HepG2 (cell line): Measurements from ENCODE around the gene TPCN2. TPM values are rescaled to one million over a fixed set of nuclear protein-coding genes. Genes with fewer than 3 reads are reported as not detected.

Source experiments
- ARNT ChIP-seq: fragments of 450-650 bp; IDR thresholded peaks from 2 replicates; pipeline ENCODE4 v1.6.1; 2017
- HDAC1 ChIP-seq: sonication (generic); formaldehyde crosslinking; IDR thresholded peaks from 2 replicates; pipeline ENCODE4 v1.5.1; 2020; ENCODE audit warnings: mild to moderate bottlenecking, missing genetic modification reagents
- HNRNPL ChIP-seq: fragments of 200-400 bp; formaldehyde crosslinking; IDR thresholded peaks from 2 replicates; pipeline ENCODE4 v1.6.1; 2017; ENCODE audit warnings: mild to moderate bottlenecking, low read depth, low read length
- HOXA3 ChIP-seq: sonication (generic); formaldehyde crosslinking; IDR thresholded peaks from 2 replicates; pipeline ENCODE4 v1.5.0; 2020; ENCODE audit warnings: missing genetic modification reagents
- NFIB ChIP-seq: sonication (generic); formaldehyde crosslinking; IDR thresholded peaks from 2 replicates; pipeline ENCODE4 v1.9.0; 2021; ENCODE audit warnings: missing genetic modification reagents, mild to moderate bottlenecking, borderline replicate concordance
- REXO4 ChIP-seq: sonication (generic); formaldehyde crosslinking; IDR thresholded peaks from 2 replicates; pipeline ENCODE4 v1.8.0; 2022; ENCODE audit warnings: missing genetic modification reagents, mild to moderate bottlenecking, borderline replicate concordance
- RFX5 ChIP-seq: IDR thresholded peaks from 2 replicates; pipeline ENCODE4 v1.6.1; 2011; ENCODE audit warnings: low read depth, low read length, improper control_type of control experiment
- SMAD9 ChIP-seq: sonication (generic); formaldehyde crosslinking; IDR thresholded peaks from 2 replicates; pipeline ENCODE4 v1.5.1; 2020; ENCODE audit warnings: mild to moderate bottlenecking, missing genetic modification reagents
- SNRNP70 ChIP-seq: fragments of 200-400 bp; formaldehyde crosslinking; IDR thresholded peaks from 2 replicates; pipeline ENCODE4 v1.6.1; 2017; ENCODE audit warnings: mild to moderate bottlenecking, low read depth, low read length, moderate library complexity
- SP5 ChIP-seq: IDR thresholded peaks from 2 replicates; pipeline ENCODE4 v1.6.1; 2016; ENCODE audit warnings: low read depth, borderline replicate concordance
- TAF1 ChIP-seq: sonication (generic); formaldehyde crosslinking; IDR thresholded peaks from 2 replicates; pipeline ENCODE4 v1.4.0; 2020; ENCODE audit warnings: missing genetic modification reagents
- U2AF2 ChIP-seq: fragments of 200-400 bp; formaldehyde crosslinking; IDR thresholded peaks from 2 replicates; pipeline ENCODE4 v1.6.1; 2017; ENCODE audit warnings: low read depth, mild to moderate bottlenecking, low read length
- ZNF570 ChIP-seq: sonication (generic); formaldehyde crosslinking; IDR thresholded peaks from 2 replicates; pipeline ENCODE4 v1.4.0; 2020; ENCODE audit warnings: mild to moderate bottlenecking, missing genetic modification reagents, borderline replicate concordance
- ZNF629 ChIP-seq: sonication (generic); formaldehyde crosslinking; conservative IDR thresholded peaks from 2 replicates; pipeline ENCODE4 v1.5.0; 2020; ENCODE audit warnings: missing genetic modification reagents
- ZNF788 ChIP-seq: sonication (generic); formaldehyde crosslinking; IDR thresholded peaks from 2 replicates; pipeline ENCODE4 v1.5.0; 2020; ENCODE audit warnings: mild to moderate bottlenecking, missing genetic modification reagents, borderline replicate concordance
- ZZZ3 ChIP-seq: sonication (generic); formaldehyde crosslinking; IDR thresholded peaks from 2 replicates; pipeline ENCODE4 v1.4.0; 2020; ENCODE audit warnings: missing genetic modification reagents, mild to moderate bottlenecking, borderline replicate concordance
- polyA plus RNA-seq, 8 experiments: library from polyadenylated mRNA; depleted of rRNA in 3 of 8; stranded (reverse) in 7 of 8; unstranded in 1 of 8; fragments of >200 nt; fragmentation: Illumina TruSeq in 4 of 8; extraction: Trizol in 4 of 8; gene quantifications; 2 replicates each; pipeline versions ENCODE4 v1.2.1 to v1.2.3, GENCODE V29; 2011 to 2016; ENCODE audit warnings: low read depth in 4 of 8, missing spikeins in 1 of 8, mixed read lengths in 1 of 8; ENCODE audit not compliant: insufficient read depth in 1 of 8
- total RNA-seq, 5 experiments: library from RNA; depleted of rRNA; stranded (reverse); fragments of >200 nt; fragmentation: Illumina TruSeq; extraction: Trizol; gene quantifications; 2 replicates each; pipeline ENCODE4 v1.2.3, GENCODE V29; 2016; ENCODE audit warnings: low read depth in 1 of 5
- TF ChIP-seq, protein P1 (sequence below): sonication (generic); formaldehyde crosslinking; IDR thresholded peaks from 2 replicates; pipeline ENCODE4 v1.4.0; 2020; ENCODE audit warnings: missing genetic modification reagents
- TF ChIP-seq, protein P2 (sequence below): sonication (generic); formaldehyde crosslinking; IDR thresholded peaks from 2 replicates; pipeline ENCODE4 v1.5.0; 2020; ENCODE audit warnings: missing genetic modification reagents
- TF ChIP-seq, protein P3 (sequence below): IDR thresholded peaks from 2 replicates; pipeline ENCODE4 v1.6.1; 2016
- TF ChIP-seq, protein P4 (sequence below): sonication (generic); formaldehyde crosslinking; IDR thresholded peaks from 2 replicates; pipeline ENCODE4 v1.5.0; 2020; ENCODE audit warnings: missing genetic modification reagents
- TF ChIP-seq, protein P5 (sequence below): sonication (generic); formaldehyde crosslinking; IDR thresholded peaks from 2 replicates; pipeline ENCODE4 v1.4.0; 2020; ENCODE audit warnings: missing genetic modification reagents

The TPCN2 gene
- total and polyA plus RNA-seq, 2 of the 13 experiments (the other 11 are each of a cell fraction or from before 2014, with no cell fraction given) = 5.6 to 5.9 TPM

DNA sequence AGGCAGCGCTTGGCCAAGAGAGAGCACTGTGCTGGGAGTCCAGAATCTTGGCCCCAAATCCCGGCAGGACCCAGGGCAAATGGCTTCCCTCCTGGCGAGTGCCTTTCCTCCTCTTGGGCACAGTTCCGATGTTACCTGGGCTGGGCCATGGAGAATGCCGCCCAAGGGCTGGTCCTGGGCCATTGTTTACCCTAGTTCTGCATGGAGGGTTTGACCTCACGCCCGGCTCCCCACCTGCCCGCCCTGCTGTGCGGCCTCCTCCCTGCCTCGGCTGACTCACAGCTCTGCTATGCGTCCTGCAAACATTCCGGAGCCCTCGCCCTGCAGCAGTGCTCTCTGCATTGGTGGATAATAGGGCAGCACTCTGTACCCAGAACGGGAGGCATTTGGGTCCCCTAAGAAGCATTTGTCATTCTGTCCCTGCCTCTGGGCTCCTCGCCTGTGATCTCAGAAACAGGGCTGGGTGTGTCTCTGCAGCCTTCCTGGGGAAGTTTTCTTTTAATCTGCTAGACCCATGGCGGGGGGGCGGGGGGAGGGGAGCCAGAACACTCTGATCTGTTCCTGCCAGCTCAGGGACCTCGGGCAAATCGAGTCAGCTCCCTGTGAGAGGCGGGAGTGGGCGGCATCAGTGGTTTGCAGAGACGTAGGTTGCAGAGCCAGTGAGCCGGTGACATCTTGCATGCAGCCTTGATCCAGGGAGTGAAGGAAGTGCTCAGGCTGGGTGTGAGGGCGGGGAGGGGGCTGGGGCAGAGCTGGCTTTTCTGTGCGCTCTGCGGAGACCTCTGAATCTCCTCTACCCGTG, 74.1 kb downstream of the TPCN2 start (continued):
- TF ChIP-seq SMAD9 (CRISPR knock-in tag) (no peak), HDAC1 (peak; percentile 86), NFIB (no peak), ZNF788 (peak; percentile 73; the same call in 1 of the 2 replicates), HNRNPL (peak; percentile 81; the same call in 1 of the 2 replicates), TAF1 (CRISPR knock-in tag) (no peak), ZZZ3 (no peak), SP5 (CRISPR knock-in tag) (peak; percentile 62), ZNF629 (CRISPR knock-in tag) (no peak), SNRNP70 (no peak), U2AF2 (no peak), REXO4 (CRISPR knock-in tag) (no peak), ARNT (no peak), RFX5 (no peak), HOXA3 (CRISPR knock-in tag) (peak; percentile 50; the same call in 1 of the 2 replicates), ZNF570 (no peak)
- TF ChIP-seq, protein P1, sequence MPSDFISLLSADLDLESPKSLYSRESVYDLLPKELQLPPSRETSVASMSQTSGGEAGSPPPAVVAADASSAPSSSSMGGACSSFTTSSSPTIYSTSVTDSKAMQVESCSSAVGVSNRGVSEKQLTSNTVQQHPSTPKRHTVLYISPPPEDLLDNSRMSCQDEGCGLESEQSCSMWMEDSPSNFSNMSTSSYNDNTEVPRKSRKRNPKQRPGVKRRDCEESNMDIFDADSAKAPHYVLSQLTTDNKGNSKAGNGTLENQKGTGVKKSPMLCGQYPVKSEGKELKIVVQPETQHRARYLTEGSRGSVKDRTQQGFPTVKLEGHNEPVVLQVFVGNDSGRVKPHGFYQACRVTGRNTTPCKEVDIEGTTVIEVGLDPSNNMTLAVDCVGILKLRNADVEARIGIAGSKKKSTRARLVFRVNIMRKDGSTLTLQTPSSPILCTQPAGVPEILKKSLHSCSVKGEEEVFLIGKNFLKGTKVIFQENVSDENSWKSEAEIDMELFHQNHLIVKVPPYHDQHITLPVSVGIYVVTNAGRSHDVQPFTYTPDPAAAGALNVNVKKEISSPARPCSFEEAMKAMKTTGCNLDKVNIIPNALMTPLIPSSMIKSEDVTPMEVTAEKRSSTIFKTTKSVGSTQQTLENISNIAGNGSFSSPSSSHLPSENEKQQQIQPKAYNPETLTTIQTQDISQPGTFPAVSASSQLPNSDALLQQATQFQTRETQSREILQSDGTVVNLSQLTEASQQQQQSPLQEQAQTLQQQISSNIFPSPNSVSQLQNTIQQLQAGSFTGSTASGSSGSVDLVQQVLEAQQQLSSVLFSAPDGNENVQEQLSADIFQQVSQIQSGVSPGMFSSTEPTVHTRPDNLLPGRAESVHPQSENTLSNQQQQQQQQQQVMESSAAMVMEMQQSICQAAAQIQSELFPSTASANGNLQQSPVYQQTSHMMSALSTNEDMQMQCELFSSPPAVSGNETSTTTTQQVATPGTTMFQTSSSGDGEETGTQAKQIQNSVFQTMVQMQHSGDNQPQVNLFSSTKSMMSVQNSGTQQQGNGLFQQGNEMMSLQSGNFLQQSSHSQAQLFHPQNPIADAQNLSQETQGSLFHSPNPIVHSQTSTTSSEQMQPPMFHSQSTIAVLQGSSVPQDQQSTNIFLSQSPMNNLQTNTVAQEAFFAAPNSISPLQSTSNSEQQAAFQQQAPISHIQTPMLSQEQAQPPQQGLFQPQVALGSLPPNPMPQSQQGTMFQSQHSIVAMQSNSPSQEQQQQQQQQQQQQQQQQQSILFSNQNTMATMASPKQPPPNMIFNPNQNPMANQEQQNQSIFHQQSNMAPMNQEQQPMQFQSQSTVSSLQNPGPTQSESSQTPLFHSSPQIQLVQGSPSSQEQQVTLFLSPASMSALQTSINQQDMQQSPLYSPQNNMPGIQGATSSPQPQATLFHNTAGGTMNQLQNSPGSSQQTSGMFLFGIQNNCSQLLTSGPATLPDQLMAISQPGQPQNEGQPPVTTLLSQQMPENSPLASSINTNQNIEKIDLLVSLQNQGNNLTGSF = no peak
- TF ChIP-seq, protein P2, sequence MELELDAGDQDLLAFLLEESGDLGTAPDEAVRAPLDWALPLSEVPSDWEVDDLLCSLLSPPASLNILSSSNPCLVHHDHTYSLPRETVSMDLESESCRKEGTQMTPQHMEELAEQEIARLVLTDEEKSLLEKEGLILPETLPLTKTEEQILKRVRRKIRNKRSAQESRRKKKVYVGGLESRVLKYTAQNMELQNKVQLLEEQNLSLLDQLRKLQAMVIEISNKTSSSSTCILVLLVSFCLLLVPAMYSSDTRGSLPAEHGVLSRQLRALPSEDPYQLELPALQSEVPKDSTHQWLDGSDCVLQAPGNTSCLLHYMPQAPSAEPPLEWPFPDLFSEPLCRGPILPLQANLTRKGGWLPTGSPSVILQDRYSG = no peak
- TF ChIP-seq, protein P3, sequence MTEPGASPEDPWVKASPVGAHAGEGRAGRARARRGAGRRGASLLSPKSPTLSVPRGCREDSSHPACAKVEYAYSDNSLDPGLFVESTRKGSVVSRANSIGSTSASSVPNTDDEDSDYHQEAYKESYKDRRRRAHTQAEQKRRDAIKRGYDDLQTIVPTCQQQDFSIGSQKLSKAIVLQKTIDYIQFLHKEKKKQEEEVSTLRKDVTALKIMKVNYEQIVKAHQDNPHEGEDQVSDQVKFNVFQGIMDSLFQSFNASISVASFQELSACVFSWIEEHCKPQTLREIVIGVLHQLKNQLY = peak; percentile 71; the same call in 1 of the 2 replicates
- TF ChIP-seq, protein P4, sequence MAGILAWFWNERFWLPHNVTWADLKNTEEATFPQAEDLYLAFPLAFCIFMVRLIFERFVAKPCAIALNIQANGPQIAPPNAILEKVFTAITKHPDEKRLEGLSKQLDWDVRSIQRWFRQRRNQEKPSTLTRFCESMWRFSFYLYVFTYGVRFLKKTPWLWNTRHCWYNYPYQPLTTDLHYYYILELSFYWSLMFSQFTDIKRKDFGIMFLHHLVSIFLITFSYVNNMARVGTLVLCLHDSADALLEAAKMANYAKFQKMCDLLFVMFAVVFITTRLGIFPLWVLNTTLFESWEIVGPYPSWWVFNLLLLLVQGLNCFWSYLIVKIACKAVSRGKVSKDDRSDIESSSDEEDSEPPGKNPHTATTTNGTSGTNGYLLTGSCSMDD (CRISPR knock-in tag) = no peak
- TF ChIP-seq, protein P5, sequence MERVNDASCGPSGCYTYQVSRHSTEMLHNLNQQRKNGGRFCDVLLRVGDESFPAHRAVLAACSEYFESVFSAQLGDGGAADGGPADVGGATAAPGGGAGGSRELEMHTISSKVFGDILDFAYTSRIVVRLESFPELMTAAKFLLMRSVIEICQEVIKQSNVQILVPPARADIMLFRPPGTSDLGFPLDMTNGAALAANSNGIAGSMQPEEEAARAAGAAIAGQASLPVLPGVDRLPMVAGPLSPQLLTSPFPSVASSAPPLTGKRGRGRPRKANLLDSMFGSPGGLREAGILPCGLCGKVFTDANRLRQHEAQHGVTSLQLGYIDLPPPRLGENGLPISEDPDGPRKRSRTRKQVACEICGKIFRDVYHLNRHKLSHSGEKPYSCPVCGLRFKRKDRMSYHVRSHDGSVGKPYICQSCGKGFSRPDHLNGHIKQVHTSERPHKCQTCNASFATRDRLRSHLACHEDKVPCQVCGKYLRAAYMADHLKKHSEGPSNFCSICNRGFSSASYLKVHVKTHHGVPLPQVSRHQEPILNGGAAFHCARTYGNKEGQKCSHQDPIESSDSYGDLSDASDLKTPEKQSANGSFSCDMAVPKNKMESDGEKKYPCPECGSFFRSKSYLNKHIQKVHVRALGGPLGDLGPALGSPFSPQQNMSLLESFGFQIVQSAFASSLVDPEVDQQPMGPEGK = peak; percentile 94
